Measurements from ENCODE around the gene IFI44L. TPM values are rescaled to one million over a fixed set of nuclear protein-coding genes. Genes with fewer than 3 reads are reported as not detected.

The IFI44L gene
- total RNA-seq: 13.6 and 15.2 TPM in 2 replicates

DNA sequence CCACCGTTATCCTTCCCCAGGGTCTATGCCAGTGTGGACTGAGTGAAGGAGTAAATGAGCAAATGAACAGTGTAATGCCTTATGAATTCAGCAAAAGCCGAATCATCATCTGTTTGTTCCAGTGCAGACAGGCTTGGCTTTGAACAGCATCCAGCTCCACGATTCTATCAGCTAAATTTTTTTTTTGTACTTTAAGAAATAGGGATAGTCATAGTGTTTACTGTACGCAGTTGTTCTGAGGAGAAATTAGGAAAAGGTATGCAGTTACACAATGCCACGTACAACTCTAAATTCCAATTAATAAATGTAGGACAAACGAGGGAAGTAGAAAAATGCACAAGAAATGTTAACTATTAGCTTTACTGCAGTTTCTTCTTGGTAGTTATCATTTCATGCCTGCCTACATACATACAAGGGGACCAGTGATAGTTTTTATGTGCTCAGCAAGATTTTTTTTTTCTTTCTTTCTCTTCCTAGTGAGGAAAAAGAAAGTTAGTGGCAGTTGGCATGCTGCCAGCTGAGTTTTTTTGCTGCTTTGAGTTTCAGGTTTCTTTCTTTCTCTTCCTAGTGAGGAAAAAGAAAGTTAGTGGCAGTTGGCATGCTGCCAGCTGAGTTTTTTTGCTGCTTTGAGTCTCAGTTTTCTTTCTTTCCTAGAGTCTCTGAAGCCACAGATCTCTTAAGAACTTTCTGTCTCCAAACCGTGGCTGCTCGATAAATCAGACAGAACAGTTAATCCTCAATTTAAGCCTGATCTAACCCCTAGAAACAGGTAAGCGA lies at the start of gene IFI44L:
TSS of gene IFI44L (plus strand) at position 646 of the 777 bp plus-strand sequence. CDS start 7,468 bp downstream, outside the sequence.

DNA sequence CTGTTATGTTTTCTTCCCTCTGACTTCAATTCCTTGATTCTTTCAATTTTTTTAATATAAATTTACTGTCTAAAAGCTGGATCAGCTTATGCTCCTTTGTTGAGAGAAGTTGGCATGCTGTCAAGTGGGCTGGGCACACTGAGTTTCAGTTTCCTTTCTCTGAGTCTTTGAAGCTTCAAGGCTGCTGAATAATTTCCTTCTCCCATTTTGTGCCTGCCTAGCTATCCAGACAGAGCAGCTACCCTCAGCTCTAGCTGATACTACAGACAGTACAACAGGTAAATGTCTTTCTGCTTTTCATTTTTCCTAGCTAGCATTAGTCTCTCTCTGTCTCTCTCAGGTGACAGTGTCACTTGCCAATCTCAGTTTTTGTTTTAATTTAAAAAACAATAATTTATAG lies 29.4 kb downstream of the IFI44L start, which contains the start of gene IFI44:
TSS of gene IFI44 (plus strand) at position 204 of the 400 bp plus-strand sequence. CDS start 365 bp downstream, outside the sequence.

Other genes starting within 250 kb of the IFI44L start
- gene PTGFR, start 129.5 kb upstream of the IFI44L start, total RNA-seq: 16.4 and 66.5 TPM in 2 replicates
- 7.8 and 26.5 TPM in 2 replicates for gene IFI44, start 29.4 kb downstream of the IFI44L start, total RNA-seq

Data from subcutaneous preadipocyte (primary cell).